A673 (cell line): ENCODE measurements around the gene IRAG1. TPM values are rescaled to one million over a fixed set of nuclear protein-coding genes. Genes with fewer than 3 reads are reported as not detected.

Experiments
- Bru-seq: library from RNA; stranded (reverse); fragments of 400-500 nt; gene quantifications from one replicate; lab custom pipeline; 2021; lab: Mats Ljungman, UMichigan
- BruChase-seq, 2 experiments: library from RNA; stranded (reverse); fragments of 400-500 nt; gene quantifications; one replicate each; lab custom pipeline; 2021; lab: Mats Ljungman, UMichigan
- BruUV-seq: library from RNA; stranded (reverse); fragments of 400-500 nt; replicated peaks from 2 replicates; lab custom pipeline; 2021; lab: Mats Ljungman, UMichigan
- CTCF ChIA-PET: fragments of 300-600 bp; sonication (Branson Sonifier 250); formaldehyde crosslinking; loops from one replicate; lab custom pipeline; 2022; ENCODE audit warnings: antibody characterized with exemption; lab: Charles Lee
- POLR2A ChIA-PET: fragments of 300-600 bp; sonication (Branson Sonifier 250); formaldehyde crosslinking; loops from one replicate; lab custom pipeline; 2022; ENCODE audit warnings: antibody characterized with exemption; ENCODE audit not compliant: low non-redundant PET; lab: Charles Lee
- DNase-seq: peaks from one replicate; pipeline ENCODE4 v3.0.0-alpha.2; 2015; ENCODE audit warnings: low spot score
- H3K27ac ChIP-seq: fragments of 200-600 bp; sonication (generic); 2 replicates; pipeline ENCODE4 v1.5.1; 2016; ENCODE audit warnings: mixed run types, low read depth, mild to moderate bottlenecking, mixed read lengths, antibody characterized with exemption, low read length; ENCODE audit not compliant: poor library complexity, severe bottlenecking
- H3K27me3 ChIP-seq: fragments of 200-600 bp; sonication (generic); replicated peaks from 2 replicates; pipeline ENCODE4 v1.6.1; 2017; ENCODE audit warnings: mixed run types, low read depth, mild to moderate bottlenecking, mixed read lengths, antibody characterized with exemption, low read length; ENCODE audit not compliant: insufficient read depth, poor library complexity
- H3K36me3 ChIP-seq: fragments of 200-600 bp; sonication (generic); 2 replicates; pipeline ENCODE4 v1.6.1; 2016; ENCODE audit warnings: mixed run types, mild to moderate bottlenecking, mixed read lengths, antibody characterized with exemption, low read length; ENCODE audit not compliant: insufficient read depth, poor library complexity, severe bottlenecking
- H3K4me1 ChIP-seq: fragments of 200-600 bp; sonication (generic); 2 replicates; pipeline ENCODE4 v1.6.1; 2017; ENCODE audit warnings: mixed run types, mild to moderate bottlenecking, mixed read lengths, antibody characterized with exemption, low read length; ENCODE audit not compliant: insufficient read depth, poor library complexity, severe bottlenecking
- H3K4me3 ChIP-seq: fragments of 200-600 bp; sonication (generic); 2 replicates; pipeline ENCODE4 v1.5.1; 2016; ENCODE audit warnings: low read depth, mixed run types, mild to moderate bottlenecking, mixed read lengths, low read length; ENCODE audit not compliant: poor library complexity, severe bottlenecking
- H3K9me3 ChIP-seq: fragments of 200-600 bp; sonication (generic); 2 replicates; pipeline ENCODE4 v1.6.1; 2016; ENCODE audit warnings: mixed run types, low read depth, mild to moderate bottlenecking, mixed read lengths, antibody characterized with exemption, low read length; ENCODE audit not compliant: poor library complexity, severe bottlenecking
- CTCF ChIP-seq: fragments of 300-800, 200-600 bp; sonication (generic); conservative IDR thresholded peaks from 2 replicates; pipeline ENCODE4 v1.5.1; 2017; ENCODE audit warnings: low read depth, mild to moderate bottlenecking, antibody characterized with exemption, low read length, moderate library complexity, mixed read lengths
- EZH2 ChIP-seq: fragments of 200-600 bp; sonication (generic); IDR thresholded peaks from 2 replicates; pipeline ENCODE4 v1.6.1; 2017; ENCODE audit warnings: borderline replicate concordance, low read depth, mild to moderate bottlenecking, mixed read lengths, antibody characterized with exemption, low read length; ENCODE audit not compliant: poor library complexity, severe bottlenecking
- intact Hi-C: fragments of 100-400 bp; cut with micrococcal nuclease; formaldehyde crosslinking; loops from one replicate; pipeline ENCODE4 v1.10.0; 2022; ENCODE audit not compliant: unreplicated experiment
- long read RNA-seq: library from polyadenylated mRNA; stranded (forward); transcript quantifications from one replicate; pipeline ENCODE4 v2.0.0, GENCODE V29; 2022
- total RNA-seq: library from RNA; stranded (reverse); gene quantifications from 2 replicates; pipeline ENCODE4 v1.2.3, GENCODE V29; 2021

The IRAG1 gene, protein sequence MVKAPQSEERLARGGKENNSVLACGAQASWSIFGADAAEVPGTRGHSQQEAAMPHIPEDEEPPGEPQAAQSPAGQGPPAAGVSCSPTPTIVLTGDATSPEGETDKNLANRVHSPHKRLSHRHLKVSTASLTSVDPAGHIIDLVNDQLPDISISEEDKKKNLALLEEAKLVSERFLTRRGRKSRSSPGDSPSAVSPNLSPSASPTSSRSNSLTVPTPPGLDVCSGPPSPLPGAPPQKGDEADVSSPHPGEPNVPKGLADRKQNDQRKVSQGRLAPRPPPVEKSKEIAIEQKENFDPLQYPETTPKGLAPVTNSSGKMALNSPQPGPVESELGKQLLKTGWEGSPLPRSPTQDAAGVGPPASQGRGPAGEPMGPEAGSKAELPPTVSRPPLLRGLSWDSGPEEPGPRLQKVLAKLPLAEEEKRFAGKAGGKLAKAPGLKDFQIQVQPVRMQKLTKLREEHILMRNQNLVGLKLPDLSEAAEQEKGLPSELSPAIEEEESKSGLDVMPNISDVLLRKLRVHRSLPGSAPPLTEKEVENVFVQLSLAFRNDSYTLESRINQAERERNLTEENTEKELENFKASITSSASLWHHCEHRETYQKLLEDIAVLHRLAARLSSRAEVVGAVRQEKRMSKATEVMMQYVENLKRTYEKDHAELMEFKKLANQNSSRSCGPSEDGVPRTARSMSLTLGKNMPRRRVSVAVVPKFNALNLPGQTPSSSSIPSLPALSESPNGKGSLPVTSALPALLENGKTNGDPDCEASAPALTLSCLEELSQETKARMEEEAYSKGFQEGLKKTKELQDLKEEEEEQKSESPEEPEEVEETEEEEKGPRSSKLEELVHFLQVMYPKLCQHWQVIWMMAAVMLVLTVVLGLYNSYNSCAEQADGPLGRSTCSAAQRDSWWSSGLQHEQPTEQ
- 0.26 and 0.81 TPM in 2 replicates for total RNA-seq
- Bru-seq, nascent RNA: percentile 23 among the genes with signal in this experiment
- BruChase-seq, experiment 1, labeled RNA remaining after a 2-hour chase: percentile 18 among the genes with signal in this experiment
- BruChase-seq, experiment 2, labeled RNA remaining after a 6-hour chase: percentile 18 among the genes with signal in this experiment
- long read RNA-seq, partial matches to known transcripts: 0 of 2 reads
- long read RNA-seq, other reads (novel, unspliced or antisense): 2 of 2 reads

DNA sequence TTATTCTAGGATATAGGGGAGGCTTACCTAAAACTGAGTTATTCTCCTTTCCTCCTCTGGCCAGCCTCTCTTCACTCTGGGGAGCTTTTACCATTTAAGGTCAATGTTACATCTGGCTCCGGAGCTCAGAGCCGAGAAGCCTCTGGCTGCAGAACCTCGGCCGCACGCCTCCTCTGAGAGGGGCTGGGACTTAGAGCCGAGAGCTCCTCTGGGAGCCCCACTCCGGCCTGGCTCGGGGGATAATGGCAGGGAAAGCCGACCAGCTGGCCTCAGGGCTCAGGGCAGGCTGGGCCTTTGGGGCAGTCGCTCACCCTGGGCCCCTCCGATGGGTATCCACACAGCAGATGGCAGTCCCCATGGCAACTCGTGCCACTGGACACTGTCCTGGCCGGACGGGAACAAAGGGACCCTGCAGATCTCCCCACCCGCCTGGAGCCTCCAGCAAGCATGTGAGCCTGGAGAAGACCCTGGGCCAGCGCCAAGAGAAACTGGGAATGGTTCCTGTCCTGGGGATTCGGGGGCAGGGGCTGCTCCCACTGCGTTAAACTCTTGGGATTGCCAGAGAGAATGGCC is at the start of gene IRAG1:
Gene IRAG1, minus strand, starts transcription at position 247 of the 573 bp plus-strand sequence. Its CDS starts 153 bp downstream, at position 94.
- CTCF ChIA-PET: no interaction called here
- POLR2A ChIA-PET: no interaction called here
- H3K4me3 ChIP-seq: no peak within 1 kb of the TSS

GRCh38 chr11:10742460-10743208 is 49.1 kb upstream of the IRAG1 start:
- ChIA-PET CTCF (no interaction called here), POLR2A (no interaction called here)
- no TSS peak for BruUV-seq
- intact Hi-C loops: no loop called here
- DNase-seq: peak; percentile 23
- Histone ChIP-seq H3K4me1 (peaks cover 4% of the 10 kb centered on the region), H3K27ac (no peak overlapping the region), H3K4me3 (no peak overlapping the region), H3K27me3 (no peaks in the 10 kb centered on the region), H3K9me3 (no peaks in the 10 kb centered on the region), H3K36me3 (no peaks in the 10 kb centered on the region)
- TF ChIP-seq CTCF: no peak
- no peak for TF ChIP-seq EZH2

More for the DNA sequence above, at the start of gene IRAG1:
- intact Hi-C loops: no loop called here
- BruUV-seq: no TSS peak
- TF ChIP-seq CTCF (no peak), EZH2 (no peak)
- Histone ChIP-seq H3K27me3 (no peaks in the 10 kb centered on the region), H3K27ac (no peak within 1 kb of the TSS), H3K36me3 (no peaks in the 10 kb centered on the region), H3K4me1 (no peaks in the 10 kb centered on the region), H3K9me3 (no peaks in the 10 kb centered on the region)
- DNase-seq: no peak
